GM12878 (cell line): ENCODE data around the gene FN1.

Experiments used
- EZH2 ChIP-seq: IDR thresholded peaks from 2 replicates; pipeline ENCODE4 v1.6.1; 2012; ENCODE audit warnings: low read depth, mild to moderate bottlenecking, control low read depth, inconsistent platforms, low read length, borderline replicate concordance; ENCODE audit not compliant: control insufficient read depth
- HCFC1 ChIP-seq: fragments of 150-350 bp; IDR thresholded peaks from 2 replicates; pipeline ENCODE4 v1.6.1; 2014; ENCODE audit warnings: low read length
- KAT2A ChIP-seq: conservative IDR thresholded peaks from 2 replicates; pipeline ENCODE4 v1.6.1; 2011; ENCODE audit warnings: low read depth, low read length; ENCODE audit not compliant: control insufficient read depth
- MXI1 ChIP-seq: fragments of 150-350 bp; IDR thresholded peaks from 2 replicates; pipeline ENCODE4 v1.6.1; 2011; ENCODE audit warnings: low read depth, mild to moderate bottlenecking, inconsistent platforms, low read length, improper control_type of control experiment
- POLR2A ChIP-seq: IDR thresholded peaks from 2 replicates; pipeline ENCODE4 v1.6.1; 2011; ENCODE audit warnings: low read depth, mild to moderate bottlenecking, low read length
- POLR2AphosphoS5 ChIP-seq: IDR thresholded peaks from 2 replicates; pipeline ENCODE4 v1.6.1; 2011; ENCODE audit warnings: mild to moderate bottlenecking, low read length, inconsistent platforms
- RFX5 ChIP-seq: IDR thresholded peaks from 2 replicates; pipeline ENCODE4 v1.6.1; 2011; ENCODE audit warnings: low read depth, low read length, improper control_type of control experiment
- TAF1 ChIP-seq: IDR thresholded peaks from 2 replicates; pipeline ENCODE4 v1.6.1; 2011; ENCODE audit warnings: mild to moderate bottlenecking, low read depth, low read length, borderline replicate concordance
- ZBED1 ChIP-seq: IDR thresholded peaks from 2 replicates; pipeline ENCODE4 v1.6.1; 2016; ENCODE audit warnings: borderline replicate concordance
- TF ChIP-seq, protein P1 (sequence below): IDR thresholded peaks from 2 replicates; pipeline ENCODE4 v1.6.1; 2012; ENCODE audit warnings: low read depth, low read length, improper control_type of control experiment
- TF ChIP-seq, protein P2 (sequence below), 3 experiments: IDR thresholded peaks in 2 of 3; conservative IDR thresholded peaks in 1 of 3; 2 replicates each; pipeline ENCODE4 v1.5.1; 2011; ENCODE audit warnings: low read depth in 3 of 3, low read length in 3 of 3, mild to moderate bottlenecking in 3 of 3, control low read depth in 2 of 3, moderate library complexity in 2 of 3, inconsistent platforms in 1 of 3, mixed read lengths in 1 of 3; ENCODE audit not compliant: control insufficient read depth in 2 of 3, insufficient read depth in 1 of 3; ENCODE audit errors: extremely low read depth in 1 of 3
- TF ChIP-seq, protein P3 (sequence below): IDR thresholded peaks from 2 replicates; pipeline ENCODE4 v1.6.1; 2012; ENCODE audit warnings: mild to moderate bottlenecking, low read depth, low read length
- TF ChIP-seq, protein P4 (sequence below): IDR thresholded peaks from 2 replicates; pipeline ENCODE4 v1.6.1; 2012; ENCODE audit warnings: low read depth, low read length, improper control_type of control experiment

DNA sequence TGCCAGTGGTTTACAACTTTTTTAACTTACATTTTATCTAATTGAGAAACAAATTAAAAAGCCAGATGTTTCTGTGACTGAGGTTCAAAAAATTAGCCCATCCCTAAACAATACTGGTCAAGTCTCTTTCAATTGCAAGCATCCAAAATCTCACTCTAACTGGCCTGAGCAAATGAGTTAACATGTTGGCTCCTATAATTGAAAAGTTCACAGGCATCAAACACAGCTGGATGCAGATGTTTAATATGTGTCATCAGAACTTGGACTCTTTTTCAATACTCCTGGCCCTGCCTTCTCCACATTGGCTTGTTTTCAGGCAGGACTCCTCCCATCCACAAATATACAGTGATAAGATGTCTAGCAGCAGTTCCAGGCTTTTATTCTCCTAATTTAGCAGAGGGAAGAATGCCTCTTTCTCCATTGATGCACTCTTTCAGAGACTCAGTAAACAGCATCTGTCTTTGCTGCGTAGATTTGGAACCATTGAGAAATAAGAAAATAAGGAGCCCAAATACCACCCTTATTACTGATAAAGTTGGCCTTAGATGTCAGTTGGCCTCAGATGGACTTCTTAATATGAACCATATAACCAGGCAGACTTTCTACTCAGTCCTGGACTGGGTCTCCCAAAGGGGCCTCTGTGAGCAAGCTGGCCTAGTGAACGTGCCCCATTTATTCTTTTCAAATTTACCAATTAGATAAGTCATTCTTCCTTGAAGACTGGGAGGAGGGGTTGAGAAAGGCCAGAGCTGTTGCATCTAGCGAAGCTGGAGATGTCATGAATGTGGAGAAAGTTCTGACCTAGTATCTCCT lies 30.4 kb upstream of the FN1 start:
- TF ChIP-seq KAT2A = no peak
- TF ChIP-seq, protein P1, sequence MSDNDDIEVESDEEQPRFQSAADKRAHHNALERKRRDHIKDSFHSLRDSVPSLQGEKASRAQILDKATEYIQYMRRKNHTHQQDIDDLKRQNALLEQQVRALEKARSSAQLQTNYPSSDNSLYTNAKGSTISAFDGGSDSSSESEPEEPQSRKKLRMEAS = no peak
- TF ChIP-seq ZBED1 = no peak
- TF ChIP-seq POLR2AphosphoS5 = no peak
- TF ChIP-seq, protein P2, sequence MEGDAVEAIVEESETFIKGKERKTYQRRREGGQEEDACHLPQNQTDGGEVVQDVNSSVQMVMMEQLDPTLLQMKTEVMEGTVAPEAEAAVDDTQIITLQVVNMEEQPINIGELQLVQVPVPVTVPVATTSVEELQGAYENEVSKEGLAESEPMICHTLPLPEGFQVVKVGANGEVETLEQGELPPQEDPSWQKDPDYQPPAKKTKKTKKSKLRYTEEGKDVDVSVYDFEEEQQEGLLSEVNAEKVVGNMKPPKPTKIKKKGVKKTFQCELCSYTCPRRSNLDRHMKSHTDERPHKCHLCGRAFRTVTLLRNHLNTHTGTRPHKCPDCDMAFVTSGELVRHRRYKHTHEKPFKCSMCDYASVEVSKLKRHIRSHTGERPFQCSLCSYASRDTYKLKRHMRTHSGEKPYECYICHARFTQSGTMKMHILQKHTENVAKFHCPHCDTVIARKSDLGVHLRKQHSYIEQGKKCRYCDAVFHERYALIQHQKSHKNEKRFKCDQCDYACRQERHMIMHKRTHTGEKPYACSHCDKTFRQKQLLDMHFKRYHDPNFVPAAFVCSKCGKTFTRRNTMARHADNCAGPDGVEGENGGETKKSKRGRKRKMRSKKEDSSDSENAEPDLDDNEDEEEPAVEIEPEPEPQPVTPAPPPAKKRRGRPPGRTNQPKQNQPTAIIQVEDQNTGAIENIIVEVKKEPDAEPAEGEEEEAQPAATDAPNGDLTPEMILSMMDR (IDR thresholded peaks at IDR 0.05 in 2 of 3, conservative IDR thresholded peaks at IDR 0.05 in 1 of 3; ENCODE audit: control insufficient read depth in 2 of 3, extremely low read depth in 1 of 3, insufficient read depth in 1 of 3, low read depth in 3 of 3, low read length in 3 of 3) = no peak
- TF ChIP-seq, protein P3, sequence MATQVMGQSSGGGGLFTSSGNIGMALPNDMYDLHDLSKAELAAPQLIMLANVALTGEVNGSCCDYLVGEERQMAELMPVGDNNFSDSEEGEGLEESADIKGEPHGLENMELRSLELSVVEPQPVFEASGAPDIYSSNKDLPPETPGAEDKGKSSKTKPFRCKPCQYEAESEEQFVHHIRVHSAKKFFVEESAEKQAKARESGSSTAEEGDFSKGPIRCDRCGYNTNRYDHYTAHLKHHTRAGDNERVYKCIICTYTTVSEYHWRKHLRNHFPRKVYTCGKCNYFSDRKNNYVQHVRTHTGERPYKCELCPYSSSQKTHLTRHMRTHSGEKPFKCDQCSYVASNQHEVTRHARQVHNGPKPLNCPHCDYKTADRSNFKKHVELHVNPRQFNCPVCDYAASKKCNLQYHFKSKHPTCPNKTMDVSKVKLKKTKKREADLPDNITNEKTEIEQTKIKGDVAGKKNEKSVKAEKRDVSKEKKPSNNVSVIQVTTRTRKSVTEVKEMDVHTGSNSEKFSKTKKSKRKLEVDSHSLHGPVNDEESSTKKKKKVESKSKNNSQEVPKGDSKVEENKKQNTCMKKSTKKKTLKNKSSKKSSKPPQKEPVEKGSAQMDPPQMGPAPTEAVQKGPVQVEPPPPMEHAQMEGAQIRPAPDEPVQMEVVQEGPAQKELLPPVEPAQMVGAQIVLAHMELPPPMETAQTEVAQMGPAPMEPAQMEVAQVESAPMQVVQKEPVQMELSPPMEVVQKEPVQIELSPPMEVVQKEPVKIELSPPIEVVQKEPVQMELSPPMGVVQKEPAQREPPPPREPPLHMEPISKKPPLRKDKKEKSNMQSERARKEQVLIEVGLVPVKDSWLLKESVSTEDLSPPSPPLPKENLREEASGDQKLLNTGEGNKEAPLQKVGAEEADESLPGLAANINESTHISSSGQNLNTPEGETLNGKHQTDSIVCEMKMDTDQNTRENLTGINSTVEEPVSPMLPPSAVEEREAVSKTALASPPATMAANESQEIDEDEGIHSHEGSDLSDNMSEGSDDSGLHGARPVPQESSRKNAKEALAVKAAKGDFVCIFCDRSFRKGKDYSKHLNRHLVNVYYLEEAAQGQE = no peak
- TF ChIP-seq HCFC1 = no peak
- no peak for TF ChIP-seq EZH2
- no peak for TF ChIP-seq TAF1
- no peak for TF ChIP-seq POLR2A
- TF ChIP-seq, protein P4, sequence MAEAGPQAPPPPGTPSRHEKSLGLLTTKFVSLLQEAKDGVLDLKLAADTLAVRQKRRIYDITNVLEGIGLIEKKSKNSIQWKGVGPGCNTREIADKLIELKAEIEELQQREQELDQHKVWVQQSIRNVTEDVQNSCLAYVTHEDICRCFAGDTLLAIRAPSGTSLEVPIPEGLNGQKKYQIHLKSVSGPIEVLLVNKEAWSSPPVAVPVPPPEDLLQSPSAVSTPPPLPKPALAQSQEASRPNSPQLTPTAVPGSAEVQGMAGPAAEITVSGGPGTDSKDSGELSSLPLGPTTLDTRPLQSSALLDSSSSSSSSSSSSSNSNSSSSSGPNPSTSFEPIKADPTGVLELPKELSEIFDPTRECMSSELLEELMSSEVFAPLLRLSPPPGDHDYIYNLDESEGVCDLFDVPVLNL = no peak
- TF ChIP-seq MXI1 = no peak
- TF ChIP-seq RFX5 = no peak
